Fibroblast of gingiva (primary cell): ENCODE results near the gene IRF7.

Experiments
- DNase-seq: peaks from one replicate; pipeline ENCODE4 v3.0.0-alpha.2; 2011; ENCODE audit warnings: low read depth

Gene IRF7

DNA sequence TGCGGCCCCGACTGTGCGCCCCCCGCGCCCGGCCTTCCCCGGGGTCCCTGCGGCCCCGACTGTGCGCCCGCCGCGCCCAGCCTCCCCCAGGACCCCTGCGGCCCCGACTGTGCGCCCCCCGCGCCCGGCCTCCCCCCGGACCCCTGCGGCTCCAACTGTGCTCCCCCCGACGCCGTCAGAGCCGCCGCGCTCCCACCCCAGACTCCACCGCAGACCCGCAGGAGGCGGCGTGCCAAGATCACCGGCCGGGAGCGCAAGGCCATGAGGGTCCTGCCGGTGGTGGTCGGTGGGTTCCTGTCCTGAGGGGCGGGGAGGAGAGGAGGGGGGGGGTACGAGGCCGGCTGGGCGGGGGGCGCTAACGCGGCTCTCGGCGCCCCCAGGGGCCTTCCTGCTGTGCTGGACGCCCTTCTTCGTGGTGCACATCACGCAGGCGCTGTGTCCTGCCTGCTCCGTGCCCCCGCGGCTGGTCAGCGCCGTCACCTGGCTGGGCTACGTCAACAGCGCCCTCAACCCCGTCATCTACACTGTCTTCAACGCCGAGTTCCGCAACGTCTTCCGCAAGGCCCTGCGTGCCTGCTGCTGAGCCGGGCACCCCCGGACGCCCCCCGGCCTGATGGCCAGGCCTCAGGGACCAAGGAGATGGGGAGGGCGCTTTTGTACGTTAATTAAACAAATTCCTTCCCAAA is 24.4 kb upstream of the IRF7 start:
- no peak for DNase-seq

DNA sequence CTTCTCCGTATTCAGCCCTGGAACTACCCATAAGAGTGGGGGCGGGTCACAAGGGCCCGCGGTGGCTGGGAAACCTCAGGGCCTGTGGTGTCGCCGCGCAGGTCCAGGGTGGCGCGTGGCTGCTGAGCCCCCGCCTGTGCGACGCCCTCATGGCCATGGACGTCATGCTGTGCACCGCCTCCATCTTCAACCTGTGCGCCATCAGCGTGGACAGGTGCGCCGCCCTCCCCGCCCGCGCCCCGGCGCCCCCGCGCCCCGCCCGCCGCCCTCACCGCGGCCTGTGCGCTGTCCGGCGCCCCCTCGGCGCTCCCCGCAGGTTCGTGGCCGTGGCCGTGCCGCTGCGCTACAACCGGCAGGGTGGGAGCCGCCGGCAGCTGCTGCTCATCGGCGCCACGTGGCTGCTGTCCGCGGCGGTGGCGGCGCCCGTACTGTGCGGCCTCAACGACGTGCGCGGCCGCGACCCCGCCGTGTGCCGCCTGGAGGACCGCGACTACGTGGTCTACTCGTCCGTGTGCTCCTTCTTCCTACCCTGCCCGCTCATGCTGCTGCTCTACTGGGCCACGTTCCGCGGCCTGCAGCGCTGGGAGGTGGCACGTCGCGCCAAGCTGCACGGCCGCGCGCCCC is 23.7 kb upstream of the IRF7 start:
- DNase-seq: no peak

DNA sequence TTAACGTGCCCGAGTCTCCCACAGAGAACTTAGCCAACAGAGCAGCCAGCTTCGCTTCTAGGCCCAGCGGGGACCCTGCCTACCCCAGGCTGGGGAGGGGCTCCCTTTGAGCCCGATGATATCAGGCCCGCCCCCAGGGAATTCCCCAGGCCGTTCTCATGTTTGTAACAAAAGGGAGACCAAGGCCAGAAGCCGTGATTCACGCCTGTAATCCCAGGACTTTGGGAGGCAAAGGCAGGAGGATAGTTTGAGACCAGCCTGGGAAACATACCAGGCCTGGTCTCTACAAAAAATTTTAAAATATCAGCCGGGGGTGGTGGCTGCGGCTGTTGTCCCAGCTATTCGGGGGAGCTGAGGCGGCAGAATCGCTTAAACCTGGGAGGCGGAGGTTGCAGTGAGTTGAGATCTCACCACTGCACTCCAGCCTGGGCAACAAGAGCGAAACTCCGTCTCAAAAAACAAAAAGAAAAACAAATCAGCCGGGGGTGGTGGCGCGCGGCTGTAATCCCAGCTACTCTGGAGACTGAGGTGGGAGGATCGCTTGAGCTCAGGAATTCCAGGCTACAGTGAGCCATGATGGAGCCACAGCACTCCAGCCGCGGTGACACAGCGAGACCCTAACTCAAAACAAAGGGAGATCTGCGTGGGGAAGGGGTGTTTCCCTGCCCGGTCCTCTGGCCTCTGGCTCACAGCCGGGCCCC is 23.0 kb upstream of the IRF7 start:
- DNase-seq: no peak

DNA sequence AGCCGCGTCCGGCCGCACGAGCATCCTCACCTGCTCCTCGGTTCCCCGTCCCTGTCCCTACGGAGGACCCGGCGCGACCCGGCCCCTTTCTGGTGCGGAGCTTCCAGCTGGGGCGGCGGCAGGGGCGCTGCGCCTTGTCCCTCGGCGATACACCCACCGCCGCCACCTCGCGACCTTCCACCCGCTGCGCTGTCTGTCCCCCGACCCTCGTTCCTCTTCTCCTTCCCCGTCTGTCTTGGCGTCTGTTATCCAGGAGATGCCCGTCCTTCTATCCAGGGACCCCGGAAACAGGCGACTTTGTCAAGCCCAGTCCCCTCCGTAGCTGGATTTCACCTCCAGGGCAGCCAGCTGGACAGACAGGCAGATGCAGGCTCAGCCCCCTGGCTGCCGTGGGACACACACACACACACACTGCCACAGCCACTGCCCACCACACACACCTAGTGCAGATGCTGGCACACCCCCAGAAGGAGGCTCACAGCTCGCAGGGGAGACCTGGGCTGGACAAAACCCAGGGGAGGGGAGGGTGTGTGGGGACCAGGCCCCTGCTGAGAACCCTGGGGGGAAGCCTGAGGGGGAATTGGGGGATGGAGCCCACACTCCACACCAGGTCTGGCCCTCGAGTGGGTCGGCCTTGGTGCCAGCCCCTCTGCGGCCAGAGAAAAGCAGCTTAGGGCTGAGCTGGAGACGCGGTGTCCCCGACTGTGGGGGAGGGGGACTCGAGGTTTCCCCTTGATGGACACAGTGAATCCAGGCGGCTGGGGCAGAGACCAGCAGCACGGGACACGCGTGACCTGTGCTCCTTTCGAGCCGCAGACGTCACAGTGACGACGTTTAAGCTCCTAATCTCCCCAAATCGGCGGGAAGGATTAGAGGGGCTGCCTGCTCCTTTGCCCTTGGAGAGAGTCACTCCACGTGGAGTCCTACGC is 22.1 kb upstream of the IRF7 start:
- no peak for DNase-seq

DNA sequence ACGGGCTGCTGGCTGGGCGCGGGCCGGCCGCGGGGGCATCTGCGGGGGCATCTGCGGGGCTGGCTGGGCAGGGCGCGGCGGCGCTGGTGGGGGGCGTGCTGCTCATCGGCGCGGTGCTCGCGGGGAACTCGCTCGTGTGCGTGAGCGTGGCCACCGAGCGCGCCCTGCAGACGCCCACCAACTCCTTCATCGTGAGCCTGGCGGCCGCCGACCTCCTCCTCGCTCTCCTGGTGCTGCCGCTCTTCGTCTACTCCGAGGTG is 21.5 kb upstream of the IRF7 start:
- DNase-seq: no peak

DNA sequence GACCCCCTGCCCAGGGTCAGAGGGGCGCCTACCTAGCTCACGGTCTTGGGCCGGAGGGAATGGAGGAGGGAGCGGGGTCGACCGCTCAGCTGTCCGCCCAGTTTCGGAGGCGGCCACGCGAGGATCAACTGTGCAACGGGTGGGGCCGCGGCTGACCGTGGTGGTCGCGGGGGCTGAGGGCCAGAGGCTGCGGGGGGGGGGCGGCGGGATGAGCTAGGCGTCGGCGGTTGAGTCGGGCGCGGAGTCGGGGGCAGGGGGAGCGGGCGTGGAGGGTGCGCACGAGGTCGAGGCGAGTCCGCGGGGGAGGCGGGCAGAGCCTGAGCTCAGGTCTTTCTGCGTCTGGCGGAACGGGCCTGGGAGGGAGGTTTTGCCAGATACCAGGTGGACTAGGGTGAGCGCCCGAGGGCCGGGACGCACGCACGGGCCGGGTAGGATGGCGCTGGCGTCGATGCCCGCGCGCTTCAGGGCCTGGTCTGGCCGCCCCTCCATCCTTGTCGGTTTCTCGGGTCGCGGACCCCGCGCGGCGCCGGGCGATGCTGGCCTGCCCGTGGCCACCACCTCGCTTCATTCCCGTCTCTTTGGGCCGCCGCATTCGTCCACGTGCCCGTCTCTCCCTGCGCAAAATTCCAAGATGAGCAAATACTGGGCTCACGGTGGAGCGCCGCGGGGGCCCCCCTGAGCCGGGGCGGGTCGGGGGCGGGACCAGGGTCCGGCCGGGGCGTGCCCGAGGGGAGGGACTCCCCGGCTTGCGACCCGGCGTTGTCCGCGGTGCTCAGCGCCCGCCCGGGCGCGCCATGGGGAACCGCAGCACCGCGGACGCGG is 21.0 kb upstream of the IRF7 start, which contains the start of gene DRD4:
TSS of gene DRD4 (plus strand) at position 759 of the 822 bp plus-strand sequence. CDS start at position 795, 36 bp downstream.
- peak; percentile 31 for DNase-seq

DNA sequence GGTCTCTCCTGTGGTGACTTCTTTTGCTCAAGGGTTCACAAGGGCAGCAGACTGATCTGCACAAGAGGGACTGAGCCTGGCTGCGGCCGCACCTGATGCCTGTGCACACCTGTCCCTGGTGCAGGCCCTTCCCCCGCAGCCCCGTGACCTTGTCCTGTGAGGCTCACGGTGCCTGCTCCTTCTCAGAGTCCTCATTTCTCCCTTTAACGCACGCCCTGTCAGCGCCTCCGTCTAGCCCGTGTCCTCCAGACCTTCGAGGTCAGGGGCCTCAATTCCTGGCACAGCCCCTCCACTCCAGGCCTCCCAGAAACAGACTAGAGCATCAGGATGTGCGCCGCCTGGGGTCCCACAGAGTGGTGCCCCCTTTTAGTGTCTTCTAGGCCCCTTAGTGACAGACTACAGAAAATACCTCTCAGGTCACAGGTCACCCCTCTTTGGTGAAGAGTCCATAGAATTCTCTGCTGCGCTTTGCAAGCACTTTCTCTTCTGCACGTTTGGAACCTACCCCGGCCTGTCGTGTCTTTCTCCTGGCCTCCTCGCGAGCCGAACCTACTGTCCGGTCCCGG is 20.3 kb upstream of the IRF7 start:
- no peak for DNase-seq

DNA sequence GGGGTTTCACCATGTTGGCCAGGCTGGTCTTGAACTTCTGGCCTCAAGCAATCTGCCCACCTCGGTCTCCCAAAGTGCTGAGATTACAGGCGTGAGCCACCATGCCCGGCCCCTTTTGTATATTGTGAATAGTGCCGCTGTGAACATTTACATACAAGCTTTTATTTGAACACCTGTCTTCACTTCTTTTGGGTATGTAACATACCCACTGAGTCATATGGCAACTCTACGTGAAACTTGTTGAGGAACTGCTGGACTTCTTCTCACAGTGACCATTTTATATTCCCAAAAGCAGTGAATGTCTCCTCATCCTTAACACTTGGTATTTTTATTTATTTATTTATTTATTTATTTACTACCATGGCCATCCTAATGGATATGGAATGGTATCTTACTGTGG is 15.1 kb upstream of the IRF7 start:
- DNase-seq: no peak

DNA sequence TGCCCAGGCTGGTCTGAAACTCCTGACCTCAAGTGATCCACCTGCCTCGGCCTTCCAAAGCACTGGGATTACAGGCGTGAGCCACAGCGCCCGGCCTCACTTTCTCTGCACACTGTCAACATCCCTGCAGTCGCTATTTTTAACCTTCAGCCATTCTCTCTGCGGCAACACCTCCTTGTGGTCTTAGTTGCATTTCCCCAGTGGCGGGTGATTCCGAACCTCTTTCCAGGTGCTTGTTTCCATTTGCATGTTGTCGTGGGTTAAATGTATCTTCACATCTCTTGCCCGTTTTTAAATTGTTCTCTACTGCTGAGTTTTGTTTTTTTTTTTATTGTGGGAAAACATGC is 13.5 kb upstream of the IRF7 start:
- DNase-seq: no peak

DNA sequence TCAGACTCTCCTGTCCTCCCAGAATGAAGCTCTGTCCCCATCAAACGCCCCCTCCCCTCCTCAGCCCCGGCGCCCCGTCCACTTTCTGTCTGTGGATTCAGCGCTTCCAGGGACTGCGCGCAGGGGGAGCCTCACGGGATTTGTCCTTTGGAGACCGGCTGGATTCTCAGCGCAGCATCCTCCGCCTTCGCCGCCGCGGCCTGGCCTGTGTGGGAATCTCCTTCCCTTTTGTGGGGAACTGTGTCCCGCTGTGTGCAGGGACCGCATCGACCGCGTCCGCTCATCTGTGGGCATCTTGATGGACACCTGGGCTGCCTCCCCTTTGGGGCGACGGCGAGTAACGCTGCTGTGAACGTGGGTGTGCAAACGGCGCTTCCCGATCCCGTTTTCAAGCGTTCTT is 12.3 kb upstream of the IRF7 start:
- DNase-seq: no peak

DNA sequence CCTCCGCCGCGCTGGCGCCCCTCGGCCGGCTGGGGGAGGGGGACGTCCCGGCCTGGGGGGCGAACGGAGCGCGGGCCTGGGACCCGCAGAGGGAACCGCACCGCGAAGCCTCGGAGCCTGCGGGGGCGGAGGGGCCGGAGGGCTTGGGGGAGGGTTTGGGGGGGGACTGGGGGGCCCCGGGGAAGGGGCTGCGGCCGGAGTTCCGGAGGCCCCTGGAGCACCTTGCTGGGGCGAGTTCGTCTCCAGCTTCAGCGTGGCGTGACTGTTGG is 11.5 kb upstream of the IRF7 start:
- no peak for DNase-seq

DNA sequence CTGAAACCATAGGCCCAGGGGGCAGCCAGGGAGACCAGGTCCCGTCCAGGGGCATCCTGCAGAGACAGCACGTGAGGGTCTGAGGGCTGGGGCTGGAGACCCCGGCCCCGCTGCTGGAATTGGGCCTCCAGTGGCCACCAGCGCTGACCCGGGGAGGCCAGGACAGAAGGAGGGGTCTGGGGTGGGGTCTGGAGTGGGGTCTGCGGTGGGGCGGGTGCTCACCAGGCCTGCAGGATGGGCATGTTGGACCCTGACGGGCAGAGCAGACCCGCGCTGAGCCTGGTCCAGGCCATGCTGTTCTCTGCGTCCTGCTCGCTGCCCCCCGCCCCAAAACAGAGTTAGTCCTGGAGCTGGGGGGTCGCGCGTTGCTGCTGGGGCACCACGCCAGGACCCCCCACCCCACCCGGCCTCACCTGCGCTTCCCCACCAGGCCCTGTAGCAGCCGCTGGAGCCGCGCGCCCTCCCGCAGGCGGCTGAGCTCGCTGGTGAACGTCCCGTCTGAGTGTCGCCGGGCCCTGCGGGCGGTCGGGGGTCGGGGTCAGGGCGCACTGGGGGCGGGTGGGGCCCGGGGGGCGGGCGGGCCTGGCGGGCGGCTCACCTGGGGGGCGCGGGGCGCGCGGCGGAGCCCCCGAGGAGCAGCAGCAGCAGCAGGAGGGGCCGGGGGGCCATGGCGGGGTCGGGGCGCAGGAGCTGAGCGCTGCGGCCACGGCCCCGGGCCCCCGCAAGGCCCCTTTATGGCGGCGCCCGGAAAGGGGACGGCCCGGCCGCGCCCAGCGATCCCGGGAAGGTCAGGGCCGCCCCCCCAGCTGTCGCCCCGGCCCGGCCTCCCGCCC is 10.9 kb upstream of the IRF7 start, which contains the start of gene SCT:
TSS of gene SCT (minus strand) at position 707 of the 833 bp plus-strand sequence. CDS start at position 669, 38 bp downstream.
- no peak for DNase-seq

DNA sequence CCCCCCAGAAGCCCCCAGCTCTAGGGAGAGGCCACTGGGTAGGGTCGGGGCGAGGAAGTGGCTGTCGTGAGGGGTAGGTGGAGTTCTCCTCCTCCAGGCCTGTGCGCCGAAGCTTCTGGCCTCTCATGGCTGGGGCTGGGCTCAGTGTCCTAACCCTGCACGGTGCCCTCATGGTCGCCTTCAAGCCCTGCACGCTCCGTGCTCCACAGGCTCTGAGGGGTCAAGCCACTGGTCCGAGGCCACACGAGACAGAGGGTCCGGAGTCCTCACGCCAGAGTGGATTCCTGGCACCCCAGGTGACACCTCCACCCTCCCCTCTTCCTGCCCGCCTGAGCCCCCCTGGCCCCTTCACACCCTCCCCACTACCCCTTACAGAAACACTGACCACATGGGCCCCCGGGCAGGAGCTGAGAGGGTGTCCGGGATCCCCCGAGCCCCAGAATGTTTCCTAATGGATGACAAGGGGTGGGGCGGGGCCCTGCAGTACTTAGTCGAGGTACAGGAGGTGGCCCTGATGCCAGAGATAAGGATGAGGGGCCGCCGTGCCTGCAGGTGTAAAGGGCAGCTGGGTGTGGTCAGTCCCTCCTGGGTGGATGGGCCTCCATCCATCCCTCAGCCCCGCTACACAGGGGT is 10.0 kb upstream of the IRF7 start:
- DNase-seq: no peak

DNA sequence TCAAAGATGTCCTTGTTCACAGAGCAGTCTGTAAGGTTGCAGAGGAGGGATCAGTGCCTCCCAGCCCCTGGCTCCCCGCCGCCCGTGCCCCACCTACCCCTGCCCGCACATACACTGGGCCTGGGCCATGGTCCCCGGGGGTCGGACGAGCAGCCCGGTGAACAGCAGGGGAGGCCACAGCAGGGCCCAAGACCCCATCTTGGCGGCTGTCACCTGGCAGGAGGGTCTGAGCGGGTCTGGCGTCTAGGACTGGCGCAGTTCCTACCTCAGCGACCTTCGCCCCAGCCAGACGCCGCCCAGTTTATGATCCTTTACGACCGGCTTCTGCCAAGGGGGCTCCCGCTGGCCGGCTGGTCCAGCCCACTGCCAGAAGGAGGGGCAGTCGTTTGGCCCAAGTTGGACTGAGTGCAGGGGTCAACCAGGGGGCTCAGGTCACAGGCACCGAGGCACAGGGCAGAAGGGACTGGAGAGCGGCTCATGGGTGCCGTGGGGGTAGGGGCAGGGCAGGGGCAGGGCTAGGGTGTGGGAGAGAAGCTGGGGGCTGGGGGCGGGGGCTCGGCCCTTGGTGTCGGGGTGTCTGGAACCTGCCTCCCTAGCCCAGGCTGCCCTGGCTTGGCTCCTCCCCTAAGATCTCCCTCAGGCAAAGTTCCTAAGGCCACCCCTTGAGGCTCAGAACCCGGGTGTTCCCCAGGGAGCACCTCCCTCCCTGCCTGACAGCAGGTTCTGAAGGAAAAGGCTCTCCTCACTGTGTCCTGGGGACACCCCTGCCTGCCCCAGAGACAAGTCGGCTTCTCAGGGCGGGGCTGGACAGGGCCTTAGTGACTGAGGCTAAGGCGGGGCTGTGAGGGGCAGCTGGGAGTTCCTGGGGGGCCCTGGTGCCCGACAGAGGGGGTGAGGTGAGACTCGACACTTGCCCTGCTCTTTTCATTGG is 9.2 kb upstream of the IRF7 start, which contains the start of gene CDHR5:
TSS of gene CDHR5 (minus strand) at position 251 of the 931 bp plus-strand sequence. CDS start at position 198, 53 bp downstream.
- no peak for DNase-seq

DNA sequence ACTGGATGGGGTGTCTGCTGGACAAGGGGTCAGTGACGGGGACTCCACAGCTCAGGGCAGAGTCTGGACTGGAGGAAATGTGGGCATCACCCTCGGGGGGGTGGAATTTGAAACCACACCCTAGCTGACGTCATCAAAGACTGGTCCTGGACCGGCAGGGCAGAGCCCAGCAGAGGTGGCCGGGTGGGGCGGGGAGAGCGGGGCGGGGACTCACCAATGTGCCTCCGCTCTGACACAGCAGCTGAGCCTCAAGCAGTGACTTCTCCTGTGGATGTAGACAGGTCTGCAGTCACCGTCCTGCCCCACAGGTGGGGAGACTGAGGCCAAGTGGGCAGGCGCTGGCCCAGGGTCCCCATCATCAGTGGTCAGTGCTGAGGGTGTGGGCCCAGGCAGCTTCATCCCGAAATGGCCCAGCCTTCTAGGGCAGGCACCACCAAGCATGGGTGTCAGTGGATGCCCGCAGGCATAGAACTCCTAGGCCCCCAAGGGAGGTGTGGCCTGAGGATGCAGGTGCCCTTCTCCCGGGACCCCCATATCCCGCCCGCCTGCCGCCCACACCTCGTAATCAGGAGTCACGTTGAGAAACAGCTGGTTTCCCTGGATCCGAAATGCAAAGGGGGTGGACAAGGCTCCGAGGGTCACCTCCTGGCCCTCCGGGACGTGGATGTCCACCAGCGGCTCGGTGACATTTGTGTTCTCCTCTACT is 8.4 kb upstream of the IRF7 start:
- no peak for DNase-seq

DNA sequence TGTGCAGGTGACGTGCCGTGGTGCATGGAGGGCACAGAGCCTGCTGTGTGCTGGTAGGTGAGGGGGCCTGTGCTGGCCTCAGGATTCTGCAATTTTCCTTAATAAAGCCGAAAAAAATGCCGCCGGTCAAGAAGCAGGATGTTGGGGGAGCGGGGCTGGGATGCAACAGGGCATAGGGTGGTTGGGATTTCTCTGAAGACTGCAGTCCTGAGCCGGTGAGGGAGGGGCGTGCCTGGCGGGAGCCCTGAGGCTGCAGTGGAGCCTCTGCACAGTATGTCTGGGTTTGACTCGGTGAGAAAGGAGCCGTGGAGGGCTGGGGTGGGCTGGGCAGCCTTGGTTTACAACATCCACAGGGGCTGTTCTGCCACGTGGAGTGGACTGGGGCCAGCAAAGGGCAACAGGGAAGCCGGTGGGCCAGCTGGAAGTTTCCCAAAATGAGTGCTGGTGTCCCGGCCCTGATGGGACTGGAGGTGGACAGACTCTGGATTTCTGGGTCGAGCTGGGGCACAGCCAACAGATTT is 7.7 kb upstream of the IRF7 start:
- DNase-seq: no peak

DNA sequence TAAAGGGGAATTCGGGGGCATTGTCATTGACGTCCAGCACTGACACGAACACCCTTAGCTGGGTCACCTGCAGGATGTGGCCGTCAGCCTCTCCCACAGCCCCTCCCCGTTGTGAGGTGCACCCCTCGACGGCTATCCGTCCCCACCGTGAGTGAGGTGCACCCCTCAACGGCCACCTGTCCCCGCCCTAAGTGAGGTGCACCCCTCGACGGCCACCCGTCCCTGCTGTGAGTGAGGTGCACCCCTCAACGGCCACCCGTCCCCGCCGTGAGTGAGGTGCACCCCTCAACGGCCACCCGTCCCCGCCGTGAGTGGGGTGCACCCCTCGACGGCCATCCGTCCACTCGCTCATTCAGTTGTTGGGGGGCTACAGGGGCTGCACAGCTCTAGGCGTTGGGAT is 6.1 kb upstream of the IRF7 start:
- no peak for DNase-seq
